ENCODE measurements around the gene RGS19.
A peak's percentile ranks its signal among the peaks of the same experiment; 100 is the strongest.

- TF ChIP-seq CTCF (optimal IDR thresholded peaks at IDR 0.05 in 1 of 3, IDR thresholded peaks at IDR 0.05 in 1 of 3, conservative IDR thresholded peaks at IDR 0.05 in 1 of 3; ENCODE audit: extremely low read depth in 1 of 3, insufficient read depth in 2 of 3, low read length in 3 of 3) (no peak), EZH2 (IDR thresholded peaks at IDR 0.05; ENCODE audit: low read length) (peak; percentile 50)
Measured at GRCh38 chr20:64049878-64050260, 29.4 kb downstream of the RGS19 start.
